HepG2 (cell line): ENCODE data around the gene BBS9. TPM values are rescaled to one million over a fixed set of nuclear protein-coding genes. Genes with fewer than 3 reads are reported as not detected.

ENCODE experiments used
- HES4 ChIP-seq: sonication (generic); formaldehyde crosslinking; IDR thresholded peaks from 2 replicates; pipeline ENCODE4 v1.9.0; 2021; ENCODE audit warnings: mild to moderate bottlenecking, missing genetic modification reagents, borderline replicate concordance
- KDM3A ChIP-seq: IDR thresholded peaks from 2 replicates; pipeline ENCODE4 v1.6.1; 2018; ENCODE audit warnings: low read depth, missing compliant biosample characterization
- MBNL3 ChIP-seq: fragments of 250-450 bp; sonication (Bioruptor Pico); conservative IDR thresholded peaks from 2 replicates; pipeline ENCODE4 v1.8.0; 2022; ENCODE audit warnings: mild to moderate bottlenecking, inconsistent platforms
- RAD21 ChIP-seq: fragments of 450-650 bp; formaldehyde crosslinking; IDR thresholded peaks from 2 replicates; pipeline ENCODE4 v1.5.0; 2020; ENCODE audit warnings: mild to moderate bottlenecking
- XBP1 ChIP-seq: sonication (generic); formaldehyde crosslinking; IDR thresholded peaks from 2 replicates; pipeline ENCODE4 v1.5.0; 2020; ENCODE audit warnings: missing genetic modification reagents
- ZBTB7B ChIP-seq: sonication (generic); formaldehyde crosslinking; IDR thresholded peaks from 2 replicates; pipeline ENCODE4 v1.4.0; 2020; ENCODE audit warnings: missing genetic modification reagents
- ZNF331 ChIP-seq: sonication (generic); formaldehyde crosslinking; IDR thresholded peaks from 2 replicates; pipeline ENCODE4 v1.4.0; 2020; ENCODE audit warnings: missing genetic modification reagents
- ZNF614 ChIP-seq: IDR thresholded peaks from 2 replicates; pipeline ENCODE4 v1.6.1; 2018; ENCODE audit warnings: missing biosample characterization, missing genetic modification reagents, inconsistent platforms, borderline replicate concordance
- polyA plus RNA-seq, 8 experiments: library from polyadenylated mRNA; depleted of rRNA in 3 of 8; stranded (reverse) in 7 of 8; unstranded in 1 of 8; fragments of >200 nt; fragmentation: Illumina TruSeq in 4 of 8; extraction: Trizol in 4 of 8; gene quantifications; 2 replicates each; pipeline versions ENCODE4 v1.2.1 to v1.2.3, GENCODE V29; 2011 to 2016; ENCODE audit warnings: low read depth in 4 of 8, missing spikeins in 1 of 8, mixed read lengths in 1 of 8; ENCODE audit not compliant: insufficient read depth in 1 of 8
- total RNA-seq, 5 experiments: library from RNA; depleted of rRNA; stranded (reverse); fragments of >200 nt; fragmentation: Illumina TruSeq; extraction: Trizol; gene quantifications; 2 replicates each; pipeline ENCODE4 v1.2.3, GENCODE V29; 2016; ENCODE audit warnings: low read depth in 1 of 5
- TF ChIP-seq, protein P1 (sequence below): sonication (generic); formaldehyde crosslinking; IDR thresholded peaks from 2 replicates; pipeline ENCODE4 v1.5.0; 2020; ENCODE audit warnings: mild to moderate bottlenecking, missing genetic modification reagents, borderline replicate concordance
- TF ChIP-seq, protein P2 (sequence below): sonication (generic); formaldehyde crosslinking; IDR thresholded peaks from 2 replicates; pipeline ENCODE4 v1.9.0; 2022; ENCODE audit warnings: missing genetic modification reagents, mild to moderate bottlenecking, borderline replicate concordance
- TF ChIP-seq, protein P3 (sequence below): IDR thresholded peaks from 2 replicates; pipeline ENCODE4 v1.6.1; 2016; ENCODE audit warnings: mild to moderate bottlenecking
- TF ChIP-seq, protein P4 (sequence below): sonication (generic); formaldehyde crosslinking; IDR thresholded peaks from 2 replicates; pipeline ENCODE4 v1.5.1; 2020; ENCODE audit warnings: missing genetic modification reagents, mild to moderate bottlenecking, borderline replicate concordance
- TF ChIP-seq, protein P5 (sequence below): IDR thresholded peaks from 2 replicates; pipeline ENCODE4 v1.6.1; 2016; ENCODE audit warnings: missing compliant biosample characterization, missing genetic modification reagents, borderline replicate concordance
- TF ChIP-seq, protein P6 (sequence below): IDR thresholded peaks from 2 replicates; pipeline ENCODE4 v1.6.1; 2012; ENCODE audit warnings: inconsistent platforms
- TF ChIP-seq, protein P7 (sequence below): sonication (generic); formaldehyde crosslinking; IDR thresholded peaks from 2 replicates; pipeline ENCODE4 v1.8.1; 2023; ENCODE audit warnings: mild to moderate bottlenecking, inconsistent platforms, moderate library complexity, missing genetic modification reagents, borderline replicate concordance

Gene BBS9
- total and polyA plus RNA-seq, 2 of the 13 experiments (the other 11 are each of a cell fraction or from before 2014, with no cell fraction given): 5.1 to 7.8 TPM

DNA sequence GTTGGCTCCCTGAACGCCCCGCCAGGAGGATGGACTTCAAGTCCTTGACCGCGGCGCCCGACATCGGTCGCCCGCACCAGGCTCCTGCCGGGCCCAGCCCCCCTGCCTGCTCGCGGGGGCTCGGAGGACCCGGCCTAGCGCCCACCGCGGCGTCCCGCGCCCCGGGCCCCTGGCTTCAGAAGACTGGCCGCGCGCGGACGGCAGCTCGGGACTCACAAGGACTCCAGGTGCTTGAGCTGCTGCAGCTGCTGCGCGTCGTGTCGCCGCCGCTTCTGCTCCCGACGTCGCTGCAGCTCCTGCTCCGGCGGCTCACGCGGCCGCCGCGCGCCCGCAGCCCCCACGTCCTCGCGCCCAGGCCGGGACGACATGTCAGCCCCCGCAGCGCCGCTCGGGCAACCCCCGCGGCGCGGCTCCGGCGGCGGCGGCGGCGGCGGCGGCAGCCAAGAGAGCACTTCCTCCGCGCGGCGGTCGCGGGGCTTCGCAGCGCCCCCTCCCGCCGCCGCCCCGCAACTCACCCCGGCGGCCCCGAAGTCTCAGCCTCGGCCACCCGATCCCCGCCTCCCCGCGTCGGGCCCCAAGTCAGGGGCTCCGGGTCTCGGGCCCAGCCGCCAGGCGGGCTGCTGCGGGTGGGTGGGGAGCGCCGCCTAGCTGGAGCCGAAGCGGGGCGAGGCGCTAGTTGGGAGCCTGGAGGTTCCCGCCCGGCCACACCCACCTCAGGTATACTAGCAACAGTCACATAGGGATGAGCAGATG lies 20.2 kb upstream of the BBS9 start, which contains the start of gene RP9 (continued):
- TF ChIP-seq, protein P1, sequence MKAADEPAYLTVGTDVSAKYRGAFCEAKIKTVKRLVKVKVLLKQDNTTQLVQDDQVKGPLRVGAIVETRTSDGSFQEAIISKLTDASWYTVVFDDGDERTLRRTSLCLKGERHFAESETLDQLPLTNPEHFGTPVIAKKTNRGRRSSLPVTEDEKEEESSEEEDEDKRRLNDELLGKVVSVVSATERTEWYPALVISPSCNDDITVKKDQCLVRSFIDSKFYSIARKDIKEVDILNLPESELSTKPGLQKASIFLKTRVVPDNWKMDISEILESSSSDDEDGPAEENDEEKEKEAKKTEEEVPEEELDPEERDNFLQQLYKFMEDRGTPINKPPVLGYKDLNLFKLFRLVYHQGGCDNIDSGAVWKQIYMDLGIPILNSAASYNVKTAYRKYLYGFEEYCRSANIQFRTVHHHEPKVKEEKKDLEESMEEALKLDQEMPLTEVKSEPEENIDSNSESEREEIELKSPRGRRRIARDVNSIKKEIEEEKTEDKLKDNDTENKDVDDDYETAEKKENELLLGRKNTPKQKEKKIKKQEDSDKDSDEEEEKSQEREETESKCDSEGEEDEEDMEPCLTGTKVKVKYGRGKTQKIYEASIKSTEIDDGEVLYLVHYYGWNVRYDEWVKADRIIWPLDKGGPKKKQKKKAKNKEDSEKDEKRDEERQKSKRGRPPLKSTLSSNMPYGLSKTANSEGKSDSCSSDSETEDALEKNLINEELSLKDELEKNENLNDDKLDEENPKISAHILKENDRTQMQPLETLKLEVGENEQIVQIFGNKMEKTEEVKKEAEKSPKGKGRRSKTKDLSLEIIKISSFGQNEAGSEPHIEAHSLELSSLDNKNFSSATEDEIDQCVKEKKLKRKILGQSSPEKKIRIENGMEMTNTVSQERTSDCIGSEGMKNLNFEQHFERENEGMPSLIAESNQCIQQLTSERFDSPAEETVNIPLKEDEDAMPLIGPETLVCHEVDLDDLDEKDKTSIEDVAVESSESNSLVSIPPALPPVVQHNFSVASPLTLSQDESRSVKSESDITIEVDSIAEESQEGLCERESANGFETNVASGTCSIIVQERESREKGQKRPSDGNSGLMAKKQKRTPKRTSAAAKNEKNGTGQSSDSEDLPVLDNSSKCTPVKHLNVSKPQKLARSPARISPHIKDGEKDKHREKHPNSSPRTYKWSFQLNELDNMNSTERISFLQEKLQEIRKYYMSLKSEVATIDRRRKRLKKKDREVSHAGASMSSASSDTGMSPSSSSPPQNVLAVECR (CRISPR knock-in tag): peak; percentile 72; the same call in 1 of the 2 replicates
- TF ChIP-seq MBNL3 (CRISPR knock-in tag): no peak
- peak; percentile 51; the same call in 1 of the 2 replicates for TF ChIP-seq ZNF614
- TF ChIP-seq XBP1 (CRISPR knock-in tag): no peak
- TF ChIP-seq ZNF331: peak; percentile 28; the same call in 1 of the 2 replicates
- TF ChIP-seq ZBTB7B (CRISPR knock-in tag): 0 out of 2 replicates have a peak, but pooled peaks have one; percentile 49
- TF ChIP-seq, protein P2, sequence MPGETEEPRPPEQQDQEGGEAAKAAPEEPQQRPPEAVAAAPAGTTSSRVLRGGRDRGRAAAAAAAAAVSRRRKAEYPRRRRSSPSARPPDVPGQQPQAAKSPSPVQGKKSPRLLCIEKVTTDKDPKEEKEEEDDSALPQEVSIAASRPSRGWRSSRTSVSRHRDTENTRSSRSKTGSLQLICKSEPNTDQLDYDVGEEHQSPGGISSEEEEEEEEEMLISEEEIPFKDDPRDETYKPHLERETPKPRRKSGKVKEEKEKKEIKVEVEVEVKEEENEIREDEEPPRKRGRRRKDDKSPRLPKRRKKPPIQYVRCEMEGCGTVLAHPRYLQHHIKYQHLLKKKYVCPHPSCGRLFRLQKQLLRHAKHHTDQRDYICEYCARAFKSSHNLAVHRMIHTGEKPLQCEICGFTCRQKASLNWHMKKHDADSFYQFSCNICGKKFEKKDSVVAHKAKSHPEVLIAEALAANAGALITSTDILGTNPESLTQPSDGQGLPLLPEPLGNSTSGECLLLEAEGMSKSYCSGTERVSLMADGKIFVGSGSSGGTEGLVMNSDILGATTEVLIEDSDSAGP (CRISPR knock-in tag): peak; percentile 36; the same call in 1 of the 2 replicates
- TF ChIP-seq RAD21 (CRISPR knock-in tag): peak; percentile 75; the same call in 1 of the 2 replicates
- TF ChIP-seq, protein P3, sequence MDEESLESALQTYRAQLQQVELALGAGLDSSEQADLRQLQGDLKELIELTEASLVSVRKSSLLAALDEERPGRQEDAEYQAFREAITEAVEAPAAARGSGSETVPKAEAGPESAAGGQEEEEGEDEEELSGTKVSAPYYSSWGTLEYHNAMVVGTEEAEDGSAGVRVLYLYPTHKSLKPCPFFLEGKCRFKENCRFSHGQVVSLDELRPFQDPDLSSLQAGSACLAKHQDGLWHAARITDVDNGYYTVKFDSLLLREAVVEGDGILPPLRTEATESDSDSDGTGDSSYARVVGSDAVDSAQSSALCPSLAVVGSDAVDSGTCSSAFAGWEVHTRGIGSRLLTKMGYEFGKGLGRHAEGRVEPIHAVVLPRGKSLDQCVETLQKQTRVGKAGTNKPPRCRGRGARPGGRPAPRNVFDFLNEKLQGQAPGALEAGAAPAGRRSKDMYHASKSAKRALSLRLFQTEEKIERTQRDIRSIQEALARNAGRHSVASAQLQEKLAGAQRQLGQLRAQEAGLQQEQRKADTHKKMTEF (CRISPR knock-in tag): peak; percentile 42; the same call in 1 of the 2 replicates
- TF ChIP-seq, protein P4, sequence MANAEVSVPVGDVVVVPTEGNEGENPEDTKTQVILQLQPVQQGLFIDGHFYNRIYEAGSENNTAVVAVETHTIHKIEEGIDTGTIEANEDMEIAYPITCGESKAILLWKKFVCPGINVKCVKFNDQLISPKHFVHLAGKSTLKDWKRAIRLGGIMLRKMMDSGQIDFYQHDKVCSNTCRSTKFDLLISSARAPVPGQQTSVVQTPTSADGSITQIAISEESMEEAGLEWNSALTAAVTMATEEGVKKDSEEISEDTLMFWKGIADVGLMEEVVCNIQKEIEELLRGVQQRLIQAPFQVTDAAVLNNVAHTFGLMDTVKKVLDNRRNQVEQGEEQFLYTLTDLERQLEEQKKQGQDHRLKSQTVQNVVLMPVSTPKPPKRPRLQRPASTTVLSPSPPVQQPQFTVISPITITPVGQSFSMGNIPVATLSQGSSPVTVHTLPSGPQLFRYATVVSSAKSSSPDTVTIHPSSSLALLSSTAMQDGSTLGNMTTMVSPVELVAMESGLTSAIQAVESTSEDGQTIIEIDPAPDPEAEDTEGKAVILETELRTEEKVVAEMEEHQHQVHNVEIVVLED: peak; percentile 56; the same call in 1 of the 2 replicates
- TF ChIP-seq HES4 (CRISPR knock-in tag): peak; percentile 41; the same call in 1 of the 2 replicates
- TF ChIP-seq KDM3A: no peak
- TF ChIP-seq, protein P5, sequence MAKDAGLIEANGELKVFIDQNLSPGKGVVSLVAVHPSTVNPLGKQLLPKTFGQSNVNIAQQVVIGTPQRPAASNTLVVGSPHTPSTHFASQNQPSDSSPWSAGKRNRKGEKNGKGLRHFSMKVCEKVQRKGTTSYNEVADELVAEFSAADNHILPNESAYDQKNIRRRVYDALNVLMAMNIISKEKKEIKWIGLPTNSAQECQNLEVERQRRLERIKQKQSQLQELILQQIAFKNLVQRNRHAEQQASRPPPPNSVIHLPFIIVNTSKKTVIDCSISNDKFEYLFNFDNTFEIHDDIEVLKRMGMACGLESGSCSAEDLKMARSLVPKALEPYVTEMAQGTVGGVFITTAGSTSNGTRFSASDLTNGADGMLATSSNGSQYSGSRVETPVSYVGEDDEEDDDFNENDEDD (CRISPR knock-in tag): peak; percentile 44; the same call in 1 of the 2 replicates
- TF ChIP-seq, protein P6, sequence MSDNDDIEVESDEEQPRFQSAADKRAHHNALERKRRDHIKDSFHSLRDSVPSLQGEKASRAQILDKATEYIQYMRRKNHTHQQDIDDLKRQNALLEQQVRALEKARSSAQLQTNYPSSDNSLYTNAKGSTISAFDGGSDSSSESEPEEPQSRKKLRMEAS: peak; percentile 81; the same call in 1 of the 2 replicates
- TF ChIP-seq, protein P7, sequence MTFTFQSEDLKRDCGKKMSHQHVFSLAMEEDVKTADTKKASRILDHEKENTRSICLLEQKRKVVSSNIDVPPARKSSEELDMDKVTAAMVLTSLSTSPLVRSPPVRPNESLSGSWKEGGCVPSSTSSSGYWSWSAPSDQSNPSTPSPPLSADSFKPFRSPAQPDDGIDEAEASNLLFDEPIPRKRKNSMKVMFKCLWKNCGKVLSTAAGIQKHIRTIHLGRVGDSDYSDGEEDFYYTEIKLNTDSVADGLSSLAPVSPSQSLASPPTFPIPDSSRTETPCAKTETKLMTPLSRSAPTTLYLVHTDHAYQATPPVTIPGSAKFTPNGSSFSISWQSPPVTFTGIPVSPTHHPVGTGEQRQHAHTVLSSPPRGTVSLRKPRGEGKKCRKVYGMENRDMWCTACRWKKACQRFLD (CRISPR knock-in tag): peak; percentile 36; the same call in 1 of the 2 replicates
